Measurements from ENCODE around the gene FBXL15. TPM values are rescaled to one million over a fixed set of nuclear protein-coding genes. Genes with fewer than 3 reads are reported as not detected.

Gene FBXL15
- total and polyA plus RNA-seq, 4 donors: 9.4 to 40.4 (median 18.6) TPM

DNA sequence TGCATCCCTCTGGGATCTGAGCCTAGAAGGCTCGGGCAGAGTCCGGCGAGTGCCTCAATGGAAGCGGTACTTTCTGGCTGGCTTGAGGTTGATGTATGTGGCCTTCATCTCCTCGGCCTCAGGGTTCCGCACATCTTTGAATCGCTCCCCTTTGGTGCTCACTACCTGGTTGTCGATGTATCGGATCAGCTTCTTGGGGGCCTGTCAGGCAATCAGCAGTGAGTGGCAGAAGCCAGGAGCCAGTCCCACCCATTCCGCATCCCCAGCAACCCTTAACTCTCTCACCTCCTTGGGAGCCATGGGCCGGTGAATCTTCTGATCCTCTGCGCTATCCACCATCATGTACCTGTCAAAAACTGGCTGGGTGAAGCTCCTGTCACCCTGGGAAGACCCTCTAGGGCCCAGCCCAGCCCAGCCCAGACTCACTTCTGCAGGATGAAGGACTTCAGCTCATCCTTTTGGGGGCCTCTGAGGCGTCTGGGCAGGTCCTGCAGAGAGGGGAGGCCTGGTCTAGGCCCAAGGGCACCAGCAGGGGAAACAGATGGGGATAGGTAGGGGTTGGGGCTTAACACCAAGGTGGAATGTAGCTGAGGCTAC, 2.8 kb downstream of the FBXL15 start:
- H3K4me3 ChIP-seq: no peak overlapping the region

DNA sequence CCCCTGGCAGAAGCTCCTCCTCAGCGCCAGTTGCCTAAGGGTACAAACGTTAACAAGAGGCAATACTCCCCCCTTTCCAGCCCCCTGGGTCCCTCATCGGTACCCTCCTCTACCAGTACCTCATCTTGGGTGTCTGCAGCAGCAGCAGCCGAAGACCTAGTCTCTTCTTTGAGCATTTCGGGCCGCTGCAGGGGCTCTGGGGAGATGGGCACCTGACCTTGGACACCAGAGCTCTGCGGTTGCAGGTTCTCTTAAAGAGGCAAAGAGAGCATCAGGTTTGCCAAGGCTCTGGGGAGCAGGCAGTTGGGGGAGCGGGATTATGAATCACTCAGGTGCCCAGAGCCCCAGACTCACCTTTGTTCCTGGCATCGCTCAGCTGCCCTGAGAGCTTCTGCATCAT, 3.5 kb downstream of the FBXL15 start:
- Histone ChIP-seq H3K27ac (ENCODE audit: low read depth in 1 of 2, low read length in 1 of 2) (no peak overlapping the region), H3K27me3 (ENCODE audit: control insufficient read depth in 3 of 3, insufficient read depth in 3 of 3, low read length in 2 of 3) (peaks cover 0 to under 1% (median 0%) of the 10 kb centered on the region in 3 donors), H3K9ac (ENCODE audit: insufficient read depth in 1 of 2, low read length in 2 of 2) (no peak overlapping the region), H3K4me1 (ENCODE audit: control insufficient read depth in 5 of 5, insufficient read depth in 5 of 5, low read length in 5 of 5) (peaks cover 0 to 27% (median 16%) of the 10 kb centered on the region in 5 donors), H3K36me3 (ENCODE audit: control insufficient read depth in 4 of 4, insufficient read depth in 4 of 4, low read length in 4 of 4) (peaks cover 0 to 17% (median 11%) of the 10 kb centered on the region in 4 donors), H3K4me3 (no peak overlapping the region), H3K9me3 (ENCODE audit: control insufficient read depth in 4 of 4, insufficient read depth in 3 of 4, low read length in 3 of 4) (no peaks in the 10 kb centered on the region)
- DNase-seq: no peak
- WGBS, 2 donors: 92 to 96% methylated on average over 9 of the region's 9 CpGs
- no peak for ATAC-seq (ENCODE audit: insufficient read depth, low FRiP score)
- no peak for TF ChIP-seq CTCF (IDR thresholded peaks at IDR 0.05; ENCODE audit: control extremely low read depth, extremely low read depth)

More for the DNA sequence above, 2.8 kb downstream of the FBXL15 start:
- whole genome bisulfite sequencing, 2 donors: 93 to 94% methylated on average over 13 of the region's 13 CpGs
- H3K4me1 ChIP-seq (ENCODE audit: control insufficient read depth in 5 of 5, insufficient read depth in 5 of 5, low read length in 5 of 5): peaks cover 0 to 28% (median 16%) of the 10 kb centered on the region in 5 donors
- H3K9ac ChIP-seq (ENCODE audit: insufficient read depth in 1 of 2, low read length in 2 of 2): no peak overlapping the region
- no peak for TF ChIP-seq CTCF (IDR thresholded peaks at IDR 0.05; ENCODE audit: control extremely low read depth, extremely low read depth)
- ATAC-seq (ENCODE audit: insufficient read depth, low FRiP score) (no peak), DNase-seq (no peak)
- peak overlapping the region in 1 of 2 donors; percentile 89 for H3K27ac ChIP-seq (ENCODE audit: low read depth in 1 of 2, low read length in 1 of 2)
- peaks cover 0 to 17% (median 11%) of the 10 kb centered on the region in 4 donors for H3K36me3 ChIP-seq (ENCODE audit: control insufficient read depth in 4 of 4, insufficient read depth in 4 of 4, low read length in 4 of 4)
- no peaks in the 10 kb centered on the region for H3K9me3 ChIP-seq (ENCODE audit: control insufficient read depth in 4 of 4, insufficient read depth in 3 of 4, low read length in 3 of 4)
- peaks cover 0 to 6% (median under 1%) of the 10 kb centered on the region in 3 donors for H3K27me3 ChIP-seq (ENCODE audit: control insufficient read depth in 3 of 3, insufficient read depth in 3 of 3, low read length in 2 of 3)

GRCh38 chr10:102424916-102425315, 4.3 kb downstream of the FBXL15 start:
- no peak overlapping the region for H3K27ac ChIP-seq (ENCODE audit: low read depth in 1 of 2, low read length in 1 of 2)
- no peak overlapping the region for H3K9ac ChIP-seq (ENCODE audit: insufficient read depth in 1 of 2, low read length in 2 of 2)
- no peak overlapping the region for H3K4me3 ChIP-seq
- no peak for TF ChIP-seq CTCF (IDR thresholded peaks at IDR 0.05; ENCODE audit: control extremely low read depth, extremely low read depth)
- DNase-seq (no peak), ATAC-seq (ENCODE audit: insufficient read depth, low FRiP score) (no peak)
- peaks cover 0 to 21% (median 13%) of the 10 kb centered on the region in 5 donors for H3K4me1 ChIP-seq (ENCODE audit: control insufficient read depth in 5 of 5, insufficient read depth in 5 of 5, low read length in 5 of 5)
- no peaks in the 10 kb centered on the region for H3K9me3 ChIP-seq (ENCODE audit: control insufficient read depth in 4 of 4, insufficient read depth in 3 of 4, low read length in 3 of 4)
- H3K27me3 ChIP-seq (ENCODE audit: control insufficient read depth in 3 of 3, insufficient read depth in 3 of 3, low read length in 2 of 3): no peaks in the 10 kb centered on the region
- WGBS, 2 donors: 90 to 96% methylated on average over 6 of the region's 6 CpGs
- peaks cover 0 to 17% (median 11%) of the 10 kb centered on the region in 4 donors for H3K36me3 ChIP-seq (ENCODE audit: control insufficient read depth in 4 of 4, insufficient read depth in 4 of 4, low read length in 4 of 4)
